GM12874 (cell line): ENCODE measurements around the gene PNMA6E.

Experiments
- CTCF ChIP-seq: IDR thresholded peaks from 2 replicates; pipeline ENCODE4 v1.5.1; 2011; ENCODE audit warnings: low read depth, mild to moderate bottlenecking, control low read depth, low read length, moderate library complexity; ENCODE audit not compliant: insufficient read depth

The PNMA6E gene

GRCh38 chrX:153411988-153412574 is 10.9 kb upstream of the PNMA6E start:
- TF ChIP-seq CTCF = no peak

GRCh38 chrX:153411255-153411987 is 10.3 kb upstream of the PNMA6E start, which contains the start of gene ZFP92:
Gene ZFP92, plus strand, starts transcription at chrX:153411472. Its CDS starts 6,851 bp downstream, at chrX:153418323.
- TF ChIP-seq CTCF = no peak

DNA sequence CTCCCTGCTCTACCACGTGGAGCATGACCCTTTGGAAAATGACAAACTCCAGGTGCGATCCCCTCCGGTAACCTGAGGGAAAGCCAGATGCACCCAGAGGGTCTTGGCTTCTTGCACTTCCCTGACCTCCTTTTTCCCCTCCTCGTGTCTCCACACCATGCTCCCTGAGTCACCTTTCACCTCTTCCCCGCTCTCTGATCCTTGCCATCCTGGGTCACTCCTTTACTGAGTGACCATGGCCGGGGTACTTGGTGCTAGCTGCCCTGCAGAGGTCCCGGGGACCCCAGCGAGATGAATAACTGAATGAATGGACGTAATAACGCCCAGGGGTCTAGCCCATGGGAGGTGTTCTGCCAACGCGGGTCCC is 9.7 kb upstream of the PNMA6E start:
- no peak for TF ChIP-seq CTCF

GRCh38 chrX:153410373-153410772 is 9.2 kb upstream of the PNMA6E start:
- TF ChIP-seq CTCF = no peak

DNA sequence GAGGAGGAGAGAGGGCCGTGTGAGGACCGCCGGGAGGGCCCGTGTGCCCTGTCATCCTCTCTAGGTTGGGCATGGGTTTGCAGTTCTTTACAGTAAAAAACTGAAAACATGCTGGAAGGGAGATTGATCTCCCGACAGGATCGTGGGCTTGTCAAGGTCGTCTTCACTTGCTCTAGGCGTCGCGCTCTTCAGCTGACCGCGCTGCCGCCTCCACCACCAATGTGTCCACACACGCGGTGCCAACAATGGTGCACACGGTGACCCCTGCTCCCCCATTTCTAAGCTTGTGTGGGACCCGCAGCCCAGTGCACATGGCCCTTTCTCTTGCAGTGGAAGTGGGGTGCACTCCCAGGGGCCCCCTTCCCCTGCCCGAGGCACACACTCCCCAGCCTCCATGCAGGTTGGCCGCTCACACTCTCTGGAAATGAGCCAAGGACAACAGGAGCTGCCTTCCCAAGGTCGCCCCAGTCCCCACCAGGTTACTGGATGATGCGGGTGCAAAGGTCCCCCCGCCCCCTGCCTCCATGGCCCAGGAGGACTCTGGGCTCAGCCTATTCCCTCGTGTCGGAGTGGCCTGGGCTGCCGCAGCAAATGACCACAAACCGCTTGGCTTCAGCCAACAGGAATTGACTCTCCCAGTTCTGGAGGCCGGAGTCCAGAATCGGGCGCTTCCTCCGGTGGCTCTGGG is 8.4 kb upstream of the PNMA6E start:
- no peak for TF ChIP-seq CTCF

GRCh38 chrX:153408871-153409351 is 7.8 kb upstream of the PNMA6E start:
- no peak for TF ChIP-seq CTCF

- TF ChIP-seq CTCF = no peak
Measured at GRCh38 chrX:153408221-153408721, 7.1 kb upstream of the PNMA6E start.
